Kidney glomerular epithelial cell (primary cell): ENCODE data around the gene RER1.

Experiments
- DNase-seq: peaks from one replicate; lab custom pipeline; 2025; lab: John Stamatoyannopoulos, UW

The RER1 gene

GRCh38 chr1:2389644-2390043 lies 2.0 kb upstream of the RER1 start:
- no peak for DNase-seq

DNA sequence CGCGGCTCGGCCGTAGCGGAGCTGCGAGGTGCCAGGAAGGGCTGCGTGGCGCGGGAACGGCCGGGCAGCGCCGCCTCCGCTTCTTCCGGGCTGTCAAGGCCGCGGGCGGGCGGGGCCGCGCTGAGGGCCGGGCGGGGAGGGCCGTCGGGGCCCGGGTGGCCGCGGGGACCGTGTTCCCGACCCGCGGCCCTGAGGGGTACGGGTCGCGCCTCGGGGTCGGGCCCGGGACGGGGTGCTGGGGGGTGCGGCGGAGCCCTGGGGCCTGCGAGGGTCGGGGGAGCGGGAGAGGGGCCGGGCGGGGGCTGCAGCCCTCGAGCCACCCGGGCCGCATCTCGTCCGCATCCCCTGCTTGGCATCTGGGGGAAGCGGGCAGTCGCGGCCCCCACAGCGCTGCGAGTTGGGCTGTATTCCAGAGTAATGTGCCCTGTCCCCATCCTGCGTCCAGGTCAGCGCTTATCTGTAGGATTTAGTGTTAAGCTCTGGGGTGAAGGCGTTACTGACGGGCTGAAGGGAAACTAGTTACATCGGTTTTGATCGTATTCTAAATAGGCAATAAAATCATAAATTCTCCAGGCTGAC lies 379 bp downstream of the RER1 start:
- no peak for DNase-seq

GRCh38 chr1:2392686-2393085 lies 1.0 kb downstream of the RER1 start:
- DNase-seq = no peak

GRCh38 chr1:2393471-2393877 lies 1.8 kb downstream of the RER1 start:
- DNase-seq = no peak

GRCh38 chr1:2394220-2394619 lies 2.6 kb downstream of the RER1 start:
- no peak for DNase-seq

GRCh38 chr1:2394761-2395160 lies 3.1 kb downstream of the RER1 start:
- DNase-seq = no peak

- no peak for DNase-seq
Observed at GRCh38 chr1:2395245-2395644, 3.6 kb downstream of the RER1 start.

DNA sequence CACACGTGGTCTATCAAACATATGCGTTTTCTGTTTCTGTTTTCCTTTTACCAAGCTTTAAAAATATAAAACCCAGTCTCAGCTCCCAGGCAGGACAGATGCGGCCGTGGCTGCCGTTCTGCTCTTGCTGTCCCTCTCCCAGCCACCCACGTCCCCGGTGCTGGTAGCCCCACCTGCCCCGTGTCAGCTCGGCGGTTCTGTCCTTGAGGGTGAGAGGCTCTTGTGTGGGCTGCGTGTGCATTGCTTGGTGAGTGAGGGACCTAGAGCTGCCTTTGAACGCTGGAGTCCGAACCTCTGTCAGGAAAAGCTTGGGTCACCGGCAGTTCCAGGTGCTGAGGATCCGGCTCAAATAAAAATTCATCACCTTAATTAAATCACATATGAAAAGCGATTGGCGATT lies 4.4 kb downstream of the RER1 start:
- no peak for DNase-seq

- no peak for DNase-seq
Observed at GRCh38 chr1:2396476-2396875, 4.8 kb downstream of the RER1 start.

DNA sequence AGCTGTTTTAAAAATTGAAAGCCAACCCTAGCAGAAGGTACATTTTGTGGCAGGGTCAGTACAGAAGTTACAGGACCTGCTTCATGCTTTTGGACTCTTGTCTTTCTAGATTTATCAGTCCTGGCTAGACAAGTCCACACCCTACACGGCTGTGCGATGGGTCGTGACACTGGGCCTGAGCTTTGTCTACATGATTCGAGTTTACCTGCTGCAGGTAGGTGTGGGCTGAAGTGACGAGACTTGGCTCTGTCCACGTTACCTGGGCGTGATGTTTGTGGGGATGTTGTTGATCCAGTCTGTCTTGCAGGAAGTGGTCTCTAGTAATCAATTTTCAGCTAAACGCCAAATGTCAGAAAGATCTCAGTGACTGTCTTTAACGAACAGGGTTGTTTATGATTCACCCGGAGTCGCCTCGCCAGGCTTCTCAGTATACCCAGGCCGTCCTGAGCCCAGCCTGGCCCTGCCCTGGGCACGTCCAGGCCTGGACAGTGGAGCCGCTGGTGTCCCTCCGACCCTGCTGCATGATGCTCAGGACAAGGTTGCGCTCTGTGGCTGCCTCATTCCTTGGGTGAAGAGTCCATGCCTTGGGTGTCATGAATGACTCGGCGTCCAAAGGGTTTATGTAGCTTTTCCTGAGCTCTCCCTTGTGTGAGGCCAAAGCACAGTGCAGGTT lies 5.5 kb downstream of the RER1 start:
- DNase-seq = no peak

DNA sequence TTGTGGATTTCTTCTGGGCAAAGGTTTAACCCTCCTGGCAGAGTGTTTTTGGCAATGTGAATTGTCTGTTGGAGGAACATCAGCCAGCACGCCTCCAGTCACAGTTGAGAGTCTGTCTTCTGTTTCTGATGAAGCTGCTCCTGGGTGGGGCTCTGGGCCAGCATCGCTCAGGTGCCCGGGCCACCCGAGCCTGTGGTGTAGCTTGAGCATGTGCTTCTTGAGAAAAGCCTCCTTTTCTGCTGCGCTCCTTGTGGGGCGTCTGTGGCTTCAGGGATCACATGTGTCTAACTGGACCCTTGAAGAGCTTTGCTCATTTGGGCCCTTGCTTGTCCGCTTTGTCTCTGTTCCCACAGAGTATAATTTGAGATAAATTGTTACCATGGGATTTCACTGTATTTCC lies 7.2 kb downstream of the RER1 start:
- DNase-seq = no peak

- no peak for DNase-seq
Observed at GRCh38 chr1:2399890-2400575, 8.4 kb downstream of the RER1 start.

- no peak for DNase-seq
Observed at GRCh38 chr1:2400576-2400909, 8.9 kb downstream of the RER1 start.

DNA sequence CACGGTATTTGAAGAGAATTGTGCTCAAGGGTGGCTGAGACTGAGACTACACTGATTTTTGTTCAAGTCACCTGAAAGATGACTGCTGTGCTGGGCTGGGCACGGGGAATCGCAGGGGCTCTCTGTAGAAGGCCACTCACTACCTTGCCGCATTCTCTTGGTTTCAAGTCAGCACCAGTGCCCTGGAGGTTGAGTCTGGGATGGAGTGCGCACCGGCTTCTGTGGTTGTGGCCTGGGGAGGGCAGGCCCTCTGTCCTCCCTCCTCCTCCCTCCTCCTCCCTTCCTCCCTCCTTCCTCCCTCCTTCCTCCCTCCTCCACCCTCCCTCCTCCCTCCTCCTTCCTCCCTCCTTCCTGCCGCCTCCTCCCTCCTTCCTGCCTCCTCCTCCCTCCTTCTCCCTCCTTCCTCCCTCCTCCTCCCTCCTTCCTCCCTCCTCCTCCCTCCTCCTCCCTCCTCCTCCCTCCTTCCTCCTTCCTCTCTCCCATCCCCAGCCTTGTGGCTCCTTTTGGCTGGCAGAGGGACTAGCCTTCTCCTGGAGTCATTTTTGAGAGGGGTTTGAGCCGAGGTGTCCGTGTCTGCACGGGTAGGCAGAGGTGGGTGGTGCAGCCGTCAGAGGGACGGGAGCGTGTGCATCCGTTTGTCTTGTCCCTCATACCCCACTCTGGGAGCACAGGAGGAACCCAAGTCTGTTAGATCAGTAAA lies 9.5 kb downstream of the RER1 start:
- DNase-seq = no peak

DNA sequence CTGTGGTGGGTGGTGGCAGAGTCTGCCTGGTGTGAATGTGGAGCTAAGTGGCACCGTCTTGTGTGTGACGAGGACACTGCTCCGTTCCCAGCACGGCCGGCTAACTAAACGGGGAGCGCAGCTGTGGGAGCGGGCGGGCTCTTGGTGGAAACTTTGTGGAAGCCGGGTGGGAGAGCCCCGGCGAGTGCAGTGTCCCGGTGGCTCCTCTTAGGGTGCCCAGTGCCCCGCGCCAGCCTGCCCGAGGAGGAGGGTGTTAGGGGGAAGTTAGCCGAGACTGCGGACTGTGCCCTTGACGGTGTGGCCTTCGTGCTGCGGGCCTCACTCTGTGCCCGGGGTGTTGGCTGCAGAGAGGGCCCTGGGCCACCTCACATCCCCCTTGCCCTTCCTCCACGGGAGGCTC lies 10.8 kb downstream of the RER1 start:
- DNase-seq = no peak

- DNase-seq = no peak
Observed at GRCh38 chr1:2403273-2403672, 11.6 kb downstream of the RER1 start.

- no peak for DNase-seq
Observed at GRCh38 chr1:2404142-2404889, 12.7 kb downstream of the RER1 start.

DNA sequence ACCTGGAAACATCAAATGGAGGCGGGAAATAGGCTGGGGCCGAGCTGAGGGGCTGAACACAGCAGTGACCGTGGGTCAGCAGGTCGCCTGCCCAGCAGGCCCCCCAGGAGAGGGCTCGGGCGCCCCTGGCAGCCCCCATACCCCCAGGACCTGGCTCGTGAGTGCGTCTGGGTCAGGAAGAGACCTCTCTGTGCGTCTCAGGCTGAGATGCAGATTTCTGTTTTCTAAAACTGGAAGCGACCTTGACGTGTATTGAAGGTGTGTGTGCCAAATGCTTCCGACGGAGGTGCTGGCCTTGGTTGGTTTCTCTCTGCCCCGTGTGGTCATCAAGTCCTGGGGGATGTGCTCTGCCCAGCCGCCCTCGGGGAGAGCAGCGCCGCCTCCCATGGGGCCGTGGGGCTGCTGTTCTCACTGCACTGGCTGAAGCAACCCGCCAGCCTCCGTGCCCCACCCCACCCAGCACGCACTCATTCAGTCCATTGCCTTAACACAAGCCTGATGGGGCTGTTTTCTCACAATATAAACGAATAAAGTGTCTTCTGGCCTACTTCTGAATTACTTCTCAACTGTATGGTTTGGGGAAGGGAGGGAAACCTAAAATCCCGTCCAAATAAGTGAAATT lies 13.4 kb downstream of the RER1 start:
- no peak for DNase-seq

DNA sequence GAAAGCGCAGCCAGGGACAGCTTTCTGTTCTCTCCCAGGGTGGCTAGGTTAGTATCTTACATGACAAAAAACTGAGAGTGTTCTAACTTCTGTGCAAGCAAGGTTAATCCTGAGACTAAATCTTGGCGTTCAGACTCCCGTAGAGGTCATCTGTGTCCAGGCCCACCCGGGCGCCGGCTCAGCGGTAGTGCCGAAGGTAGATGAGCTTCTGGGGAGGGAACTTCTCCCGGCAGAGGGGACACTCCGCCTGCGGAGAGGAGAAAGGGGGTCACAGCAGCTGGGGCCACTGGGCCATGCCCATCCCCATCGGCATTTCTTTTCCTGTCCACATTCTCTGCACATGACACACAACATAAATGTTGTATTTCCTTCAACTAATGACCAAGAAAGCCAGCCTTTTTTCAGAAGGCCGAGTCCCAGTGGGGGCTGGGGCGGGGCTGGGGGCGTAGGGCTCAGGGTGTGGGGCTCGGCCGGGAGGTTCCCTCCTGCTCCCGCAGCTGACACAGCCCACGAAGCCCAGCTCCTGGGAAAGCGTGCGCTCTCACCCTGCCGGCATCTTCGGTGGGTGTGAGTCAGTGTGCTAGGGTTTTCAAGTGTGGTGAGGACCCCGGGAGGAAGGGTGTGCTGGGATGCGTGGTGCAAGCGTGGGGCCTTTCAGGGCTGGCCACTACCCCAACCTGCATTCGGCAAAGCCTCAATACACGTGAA lies 14.1 kb downstream of the RER1 start:
- no peak for DNase-seq

GRCh38 chr1:2406451-2407041 lies 14.9 kb downstream of the RER1 start:
- no peak for DNase-seq
